Measurements from ENCODE around the gene SMPX.

SMPX gene

GRCh38 chrX:21708116-21708515, 49.8 kb downstream of the SMPX start:
- no peak for DNase-seq

GRCh38 chrX:21705225-21705624, 52.7 kb downstream of the SMPX start:
- no peak for DNase-seq

GRCh38 chrX:21702725-21703124, 55.2 kb downstream of the SMPX start:
- DNase-seq, result no peak

GRCh38 chrX:21700967-21701366, 56.9 kb downstream of the SMPX start:
- no peak for DNase-seq

- no peak for DNase-seq
Observed at GRCh38 chrX:21700275-21700674, 57.6 kb downstream of the SMPX start.

- no peak for DNase-seq
Observed at GRCh38 chrX:21699136-21699535, 58.8 kb downstream of the SMPX start.

GRCh38 chrX:21698272-21698671, 59.6 kb downstream of the SMPX start:
- no peak for DNase-seq

- DNase-seq, result no peak
Observed at GRCh38 chrX:21691512-21692018, 66.4 kb downstream of the SMPX start.

GRCh38 chrX:21683941-21684340, 74.0 kb downstream of the SMPX start:
- no peak for DNase-seq

GRCh38 chrX:21678048-21678612, 79.8 kb downstream of the SMPX start:
- DNase-seq, result no peak

- DNase-seq, result no peak
Observed at GRCh38 chrX:21675931-21676330, 82.0 kb downstream of the SMPX start.

- DNase-seq, result no peak
Observed at GRCh38 chrX:21674430-21675186, 83.3 kb downstream of the SMPX start.

GRCh38 chrX:21666679-21667078, 91.2 kb downstream of the SMPX start:
- no peak for DNase-seq

GRCh38 chrX:21666252-21666651, 91.7 kb downstream of the SMPX start:
- DNase-seq, result no peak

GRCh38 chrX:21662761-21663160, 95.2 kb downstream of the SMPX start:
- no peak for DNase-seq

GRCh38 chrX:21661316-21661715, 96.6 kb downstream of the SMPX start:
- DNase-seq, result no peak

- no peak for DNase-seq
Observed at GRCh38 chrX:21660156-21660555, 97.8 kb downstream of the SMPX start.

GRCh38 chrX:21659320-21659719, 98.6 kb downstream of the SMPX start:
- DNase-seq, result no peak

GRCh38 chrX:21658746-21659145, 99.2 kb downstream of the SMPX start:
- DNase-seq, result no peak

GRCh38 chrX:21658152-21658737, 99.7 kb downstream of the SMPX start, which contains the start of gene KLHL34:
Gene KLHL34 (minus strand): TSS chrX:21658330. CDS start chrX:21657788, 542 bp downstream.
- DNase-seq, result no peak

- no peak for DNase-seq
Observed at GRCh38 chrX:21657318-21658151, 100.4 kb downstream of the SMPX start.

GRCh38 chrX:21656587-21657317, 101.2 kb downstream of the SMPX start:
- DNase-seq, result no peak

All from NCI-H524 treated with DMSO at 0.1 percent for 48 hours (cell line).